Right lobe of liver (tissue), 6 donors: ENCODE data around the gene TOR2A. TPM values are rescaled to one million over a fixed set of nuclear protein-coding genes. Genes with fewer than 3 reads are reported as not detected.
A peak's percentile ranks its signal among the peaks of the same experiment; 100 is the strongest.

Experiments used
- ATAC-seq, 4 donors: fragments of 200-7000 bp; cut with Tn5 transposase; one replicate each; pipeline ENCODE4 v1.9.1; 2020; ENCODE audit warnings: mild to moderate bottlenecking in 4 of 4, moderate library complexity in 4 of 4
- DNase-seq, 3 donors: peaks; one replicate each; pipeline ENCODE4 v3.0.0-alpha.2; 2020
- H3K27ac ChIP-seq, 3 donors: fragments of 200-600 bp; one replicate each; pipeline ENCODE4 v1.8.0; 2022
- H3K27me3 ChIP-seq, 2 donors: fragments of 200-600 bp; one replicate each; pipeline ENCODE4 v1.8.0; 2022
- H3K36me3 ChIP-seq, 4 donors: fragments of 200-600 bp; sonication (generic) in 1 of 4; one replicate each; pipeline versions ENCODE4 v1.5.1 to v1.8.0; 2017 to 2022; ENCODE audit warnings: control low read depth in 1 of 4
- H3K4me1 ChIP-seq, 4 donors: fragments of 200-600 bp; sonication (generic) in 1 of 4; one replicate each; pipeline versions ENCODE4 v1.5.1 to v1.8.0; 2017 to 2022; ENCODE audit warnings: control low read depth in 1 of 4
- H3K4me3 ChIP-seq, 3 donors: fragments of 200-600 bp; one replicate each; pipeline ENCODE4 v1.8.0; 2022
- H3K9me3 ChIP-seq, 4 donors: fragments of 200-600 bp; sonication (generic) in 1 of 4; one replicate each; pipeline versions ENCODE4 v1.5.1 to v1.8.0; 2017 to 2022; ENCODE audit warnings: control low read depth in 1 of 4
- POLR2A ChIP-seq: fragments of 450-650 bp; IDR thresholded peaks from one replicate; pipeline ENCODE4 v1.6.1; 2017; ENCODE audit warnings: antibody characterized with exemption, mild to moderate bottlenecking
- WGBS: methylation state at CpG from one replicate; pipeline ENCODE4 v1.1.6; 2018; ENCODE audit warnings: low coverage, low lambda C conversion rate; ENCODE audit not compliant: insufficient coverage; ENCODE audit errors: missing lambda C conversion rate; 5-methylcytosine and 5-hydroxymethylcytosine counted together
- intact Hi-C, 2 donors: fragments of 100-400 bp; cut with DNase I; formaldehyde crosslinking; loops; one replicate each; pipeline versions ENCODE4 v1.11.2 to v1.14.1; 2022
- total RNA-seq, 6 experiments: library from RNA; depleted of rRNA in 2 of 6; stranded (reverse); fragments of >200 nt in 2 of 6; fragmentation: NEBNext Ultra II Directional in 3 of 6; extraction: Animal tissue kit (Norgen Biotek cat#: 25700) in 3 of 6; gene quantifications; one replicate each; pipeline versions ENCODE4 v1.1.0 to v1.2.4, GENCODE V29; 2016 to 2023
- TF ChIP-seq, protein P1 (sequence below), 4 donors: fragments of 200-600 bp in 3 of 4; fragments of 450-650 bp in 1 of 4; IDR thresholded peaks; one replicate each; pipeline versions ENCODE4 v1.5.1 to v1.8.0; 2016 to 2022; ENCODE audit warnings: antibody characterized with exemption in 4 of 4, mild to moderate bottlenecking in 2 of 4
- donor health status: DM: no; HTN: yes; CAD: no.
- donor health status: DM: no; HTN: no; CAD: no.
- donor health status: DM: no; HTN: no; CAD: no.
- donor health status: DM: no; HTN: yes; CAD: no.
- donor health status: DM: no; HTN: yes; CAD: no.

The TOR2A gene
- total RNA-seq, 6 experiments from 2014 or later = 6.1 to 15.3 (median 7.7) TPM

DNA sequence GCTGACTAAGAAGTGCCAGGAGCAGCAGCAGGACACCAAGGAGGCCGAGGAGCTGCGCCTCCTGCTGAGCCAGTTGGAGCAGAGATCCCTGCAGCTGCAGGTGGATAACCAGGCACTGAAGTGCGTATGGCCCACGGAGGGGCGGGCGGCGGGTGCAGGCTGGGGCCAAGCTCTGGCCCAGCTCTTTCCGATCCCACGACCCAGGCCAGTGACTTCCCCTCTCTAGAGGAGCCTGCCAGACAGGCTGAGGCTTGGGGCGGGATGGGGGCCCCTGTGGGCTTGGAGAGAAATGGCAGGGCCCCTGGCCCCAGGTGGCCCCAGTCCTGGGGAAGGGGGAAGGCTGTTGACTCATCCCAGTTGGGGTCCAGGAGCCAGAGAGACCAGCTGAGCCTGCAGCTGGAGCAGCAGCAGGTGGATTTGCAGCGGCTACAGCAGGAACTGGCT is 23.2 kb downstream of the TOR2A start:
- TF ChIP-seq POLR2A = no peak
- TF ChIP-seq, protein P1, sequence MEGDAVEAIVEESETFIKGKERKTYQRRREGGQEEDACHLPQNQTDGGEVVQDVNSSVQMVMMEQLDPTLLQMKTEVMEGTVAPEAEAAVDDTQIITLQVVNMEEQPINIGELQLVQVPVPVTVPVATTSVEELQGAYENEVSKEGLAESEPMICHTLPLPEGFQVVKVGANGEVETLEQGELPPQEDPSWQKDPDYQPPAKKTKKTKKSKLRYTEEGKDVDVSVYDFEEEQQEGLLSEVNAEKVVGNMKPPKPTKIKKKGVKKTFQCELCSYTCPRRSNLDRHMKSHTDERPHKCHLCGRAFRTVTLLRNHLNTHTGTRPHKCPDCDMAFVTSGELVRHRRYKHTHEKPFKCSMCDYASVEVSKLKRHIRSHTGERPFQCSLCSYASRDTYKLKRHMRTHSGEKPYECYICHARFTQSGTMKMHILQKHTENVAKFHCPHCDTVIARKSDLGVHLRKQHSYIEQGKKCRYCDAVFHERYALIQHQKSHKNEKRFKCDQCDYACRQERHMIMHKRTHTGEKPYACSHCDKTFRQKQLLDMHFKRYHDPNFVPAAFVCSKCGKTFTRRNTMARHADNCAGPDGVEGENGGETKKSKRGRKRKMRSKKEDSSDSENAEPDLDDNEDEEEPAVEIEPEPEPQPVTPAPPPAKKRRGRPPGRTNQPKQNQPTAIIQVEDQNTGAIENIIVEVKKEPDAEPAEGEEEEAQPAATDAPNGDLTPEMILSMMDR (IDR thresholded peaks at IDR 0.05) = no peak
- DNase-seq (peak in 1 of 3 donors; percentile 45), ATAC-seq (no peak)
- H3K27me3 ChIP-seq = no peaks in the 10 kb centered on the region
- H3K27ac ChIP-seq = no peak overlapping the region
- no CpG with 5 or more reads among the region's 11 CpGs for WGBS
- H3K9me3 ChIP-seq = no peaks in the 10 kb centered on the region
- H3K36me3 ChIP-seq = no peaks in the 10 kb centered on the region
- intact Hi-C loops = no loop called here
- no peak overlapping the region for H3K4me3 ChIP-seq
- H3K4me1 ChIP-seq = peaks cover 0 to 5% (median 0%) of the 10 kb centered on the region in 4 donors

DNA sequence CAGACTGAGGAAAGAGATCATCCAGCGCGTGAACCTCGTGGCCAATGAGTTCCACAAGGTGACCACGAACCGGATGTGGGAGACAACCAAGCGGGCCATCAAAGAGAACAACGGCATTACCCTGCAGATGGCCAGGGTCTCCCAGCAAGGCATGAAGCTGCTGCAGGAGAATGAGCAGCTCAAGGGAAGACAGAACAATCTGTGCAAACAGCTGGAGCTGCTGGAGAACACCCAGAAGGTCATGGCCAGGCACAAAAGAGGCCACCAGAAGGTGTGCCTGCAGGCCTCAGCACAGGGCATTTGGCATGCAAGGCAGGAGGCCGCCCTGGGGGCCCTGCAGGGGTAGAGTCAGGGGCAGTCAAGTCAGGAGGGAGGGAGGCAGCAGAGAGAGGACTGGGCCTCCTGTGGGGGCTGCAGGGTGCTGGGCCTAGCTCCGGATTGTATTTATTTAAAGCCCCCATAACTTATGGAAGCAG is 23.8 kb downstream of the TOR2A start:
- Histone ChIP-seq H3K27ac (no peak overlapping the region), H3K36me3 (no peaks in the 10 kb centered on the region), H3K9me3 (no peaks in the 10 kb centered on the region), H3K4me3 (no peak overlapping the region), H3K4me1 (peaks cover 0 to 4% (median 0%) of the 10 kb centered on the region in 4 donors), H3K27me3 (no peaks in the 10 kb centered on the region)
- intact Hi-C loops = no loop called here
- ATAC-seq (no peak), DNase-seq (no peak)
- 82% methylated on average over 4 of the region's 9 CpGs for WGBS
- TF ChIP-seq, protein P1 (IDR thresholded peaks at IDR 0.05) = no peak
- no peak for TF ChIP-seq POLR2A

DNA sequence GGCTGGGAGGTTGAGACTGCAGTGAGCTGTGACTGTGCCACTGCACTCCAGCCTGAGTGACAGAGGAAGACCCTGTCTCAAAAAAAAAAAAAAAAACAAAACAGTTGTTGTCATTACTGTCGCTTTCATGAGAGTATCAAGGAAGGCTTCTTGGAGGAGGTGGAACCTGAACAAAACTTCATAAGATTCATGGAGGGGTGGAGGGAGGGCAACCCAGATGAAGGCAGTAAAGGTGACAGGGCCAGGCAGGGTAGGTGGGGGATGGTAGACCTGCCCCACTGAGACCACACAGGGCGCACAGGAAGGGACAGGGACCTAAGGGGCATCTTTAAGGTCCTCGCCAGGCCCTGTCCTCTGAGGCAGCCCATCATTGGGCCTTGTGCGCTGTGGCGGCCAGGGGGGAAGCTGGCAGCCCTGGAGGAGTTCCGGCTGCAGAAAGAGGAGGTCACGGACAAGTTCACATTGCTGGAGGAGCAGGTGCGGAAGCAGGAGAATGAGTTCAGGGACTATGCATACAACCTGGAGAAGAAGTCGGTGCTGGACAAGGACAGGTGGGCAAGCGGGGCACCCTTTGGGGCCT is 24.8 kb downstream of the TOR2A start:
- ATAC-seq (no peak), DNase-seq (no peak)
- Histone ChIP-seq H3K36me3 (no peaks in the 10 kb centered on the region), H3K27me3 (no peaks in the 10 kb centered on the region), H3K4me1 (no peaks in the 10 kb centered on the region), H3K27ac (no peak overlapping the region), H3K9me3 (no peaks in the 10 kb centered on the region), H3K4me3 (no peak overlapping the region)
- intact Hi-C loops = no loop called here
- TF ChIP-seq, protein P1 (IDR thresholded peaks at IDR 0.05) = no peak
- no peak for TF ChIP-seq POLR2A
- WGBS = 82% methylated on average over 4 of the region's 10 CpGs

DNA sequence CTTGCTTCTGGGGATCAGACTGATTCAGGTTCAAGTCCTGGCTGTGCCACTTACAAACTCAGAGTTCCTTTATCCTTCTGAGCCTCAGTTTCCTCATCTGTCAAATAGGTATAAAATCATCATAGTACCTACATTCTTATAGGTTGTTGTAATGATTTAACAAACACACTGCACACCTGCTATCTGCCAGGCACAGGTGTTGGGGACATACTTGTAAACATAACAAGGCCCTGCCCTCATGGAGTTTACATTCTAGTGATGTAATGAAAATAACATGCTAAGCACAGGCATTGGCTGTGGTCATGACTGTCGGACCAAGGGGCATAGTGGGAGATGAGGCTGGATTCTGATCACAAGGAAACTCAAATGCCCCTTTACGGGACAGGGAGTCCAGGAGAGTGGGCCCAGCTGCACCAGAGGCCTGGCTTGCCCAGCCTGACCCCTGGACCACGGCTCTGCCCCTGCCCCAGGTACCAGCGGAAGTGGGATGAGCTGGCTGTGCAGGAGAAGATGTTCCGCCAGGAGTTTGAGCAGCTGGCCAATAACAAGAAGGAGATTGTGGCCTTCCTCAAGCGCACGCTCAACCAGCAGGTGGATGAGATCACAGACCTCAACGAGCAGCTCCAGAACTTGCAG is 26.0 kb downstream of the TOR2A start:
- intact Hi-C loops = no loop called here
- H3K9me3 ChIP-seq = no peaks in the 10 kb centered on the region
- H3K36me3 ChIP-seq = no peaks in the 10 kb centered on the region
- TF ChIP-seq, protein P1 (IDR thresholded peaks at IDR 0.05) = no peak
- TF ChIP-seq POLR2A = no peak
- ATAC-seq (no peak), DNase-seq (no peak)
- 84% methylated on average over 5 of the region's 8 CpGs for WGBS
- no peak overlapping the region for H3K4me3 ChIP-seq
- no peaks in the 10 kb centered on the region for H3K4me1 ChIP-seq
- H3K27me3 ChIP-seq = no peaks in the 10 kb centered on the region
- H3K27ac ChIP-seq = no peak overlapping the region
